ENCODE measurements around the gene HES5. TPM values are rescaled to one million over a fixed set of nuclear protein-coding genes. Genes with fewer than 3 reads are reported as not detected.

HES5 gene
- total RNA-seq, 2 experiments from 2014 or later, result not detected

DNA sequence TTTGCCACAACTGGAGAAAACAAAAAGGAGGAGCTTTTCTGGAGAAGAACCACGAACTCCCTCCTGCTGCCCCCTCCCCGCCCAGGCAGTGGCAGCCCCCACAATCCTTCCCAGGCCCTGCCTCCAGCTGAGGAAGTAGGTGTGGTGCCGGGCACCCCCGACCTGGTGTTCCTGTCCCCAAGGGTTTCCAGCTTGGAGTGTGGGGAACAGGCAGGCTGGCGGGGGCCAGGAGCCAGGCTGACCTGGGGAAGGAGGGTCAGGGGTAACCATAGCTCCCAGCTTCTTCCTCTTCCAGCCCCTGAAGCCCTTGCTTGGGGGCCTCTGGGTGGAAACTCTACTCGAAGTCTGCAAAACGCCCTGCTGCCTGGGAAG, 4.2 kb upstream of the HES5 start:
- POLR2A ChIA-PET, result interaction anchor here (0.8 to 11.3 kb wide), 3 partner anchors 9 to 51 kb away, joined by 3 to 138 read pairs (median 3); no protein-coding TSS in a partner anchor
- intact Hi-C loops (cut with micrococcal nuclease), result no loop called here
- Mint-ChIP-seq H3K4me1 (ENCODE audit: low read depth) (peaks cover 4% of the 10 kb centered on the region), H3K27me3 (peaks cover 11% of the 10 kb centered on the region), H3K4me3 (no peak overlapping the region), H3K27ac (no peak overlapping the region), H3K36me3 (ENCODE audit: low read depth) (no peaks in the 10 kb centered on the region), H3K9me3 (no peaks in the 10 kb centered on the region)
- CTCF ChIA-PET, result interaction anchor here (1.0 kb wide), 1 partner anchor 10 kb away, joined by 3 read pairs; no protein-coding TSS in a partner anchor
- DNase-seq, result no peak
- TF ChIP-seq, protein P1, sequence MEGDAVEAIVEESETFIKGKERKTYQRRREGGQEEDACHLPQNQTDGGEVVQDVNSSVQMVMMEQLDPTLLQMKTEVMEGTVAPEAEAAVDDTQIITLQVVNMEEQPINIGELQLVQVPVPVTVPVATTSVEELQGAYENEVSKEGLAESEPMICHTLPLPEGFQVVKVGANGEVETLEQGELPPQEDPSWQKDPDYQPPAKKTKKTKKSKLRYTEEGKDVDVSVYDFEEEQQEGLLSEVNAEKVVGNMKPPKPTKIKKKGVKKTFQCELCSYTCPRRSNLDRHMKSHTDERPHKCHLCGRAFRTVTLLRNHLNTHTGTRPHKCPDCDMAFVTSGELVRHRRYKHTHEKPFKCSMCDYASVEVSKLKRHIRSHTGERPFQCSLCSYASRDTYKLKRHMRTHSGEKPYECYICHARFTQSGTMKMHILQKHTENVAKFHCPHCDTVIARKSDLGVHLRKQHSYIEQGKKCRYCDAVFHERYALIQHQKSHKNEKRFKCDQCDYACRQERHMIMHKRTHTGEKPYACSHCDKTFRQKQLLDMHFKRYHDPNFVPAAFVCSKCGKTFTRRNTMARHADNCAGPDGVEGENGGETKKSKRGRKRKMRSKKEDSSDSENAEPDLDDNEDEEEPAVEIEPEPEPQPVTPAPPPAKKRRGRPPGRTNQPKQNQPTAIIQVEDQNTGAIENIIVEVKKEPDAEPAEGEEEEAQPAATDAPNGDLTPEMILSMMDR (IDR thresholded peaks at IDR 0.05), result no peak
- no peak for ATAC-seq

DNA sequence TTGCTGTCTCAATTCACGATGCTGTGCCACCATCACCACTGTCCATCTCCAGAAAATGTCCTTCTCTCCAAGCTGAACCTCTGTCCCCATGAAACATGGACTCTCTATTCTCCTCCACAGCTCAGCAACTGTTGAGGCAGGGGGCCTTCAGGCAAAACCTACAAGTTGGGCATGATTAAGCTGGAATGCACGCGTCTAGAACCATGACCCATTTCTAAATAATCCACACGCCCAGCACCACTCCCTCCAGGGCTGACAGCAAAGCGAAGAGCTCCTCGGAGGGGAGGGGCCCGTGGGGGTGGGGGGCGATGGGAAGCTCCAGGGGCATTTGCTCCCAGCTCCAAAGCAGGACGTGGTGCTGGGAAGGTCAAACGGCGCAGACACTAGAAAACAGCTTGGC, 3.3 kb upstream of the HES5 start:
- Mint-ChIP-seq H3K27ac (no peak overlapping the region), H3K9me3 (no peaks in the 10 kb centered on the region), H3K4me1 (ENCODE audit: low read depth) (peaks cover 11% of the 10 kb centered on the region), H3K36me3 (ENCODE audit: low read depth) (no peaks in the 10 kb centered on the region), H3K4me3 (no peak overlapping the region), H3K27me3 (peaks cover 11% of the 10 kb centered on the region)
- CTCF ChIA-PET, result no interaction called here
- intact Hi-C loops (cut with micrococcal nuclease), result no loop called here
- DNase-seq (no peak), ATAC-seq (no peak)
- TF ChIP-seq, protein P1 (IDR thresholded peaks at IDR 0.05), result no peak
- POLR2A ChIA-PET, result interaction anchor here (1.3 to 11.3 kb wide), 2 partner anchors 12 to 52 kb away, joined by 3 to 138 read pairs; no protein-coding TSS in a partner anchor

DNA sequence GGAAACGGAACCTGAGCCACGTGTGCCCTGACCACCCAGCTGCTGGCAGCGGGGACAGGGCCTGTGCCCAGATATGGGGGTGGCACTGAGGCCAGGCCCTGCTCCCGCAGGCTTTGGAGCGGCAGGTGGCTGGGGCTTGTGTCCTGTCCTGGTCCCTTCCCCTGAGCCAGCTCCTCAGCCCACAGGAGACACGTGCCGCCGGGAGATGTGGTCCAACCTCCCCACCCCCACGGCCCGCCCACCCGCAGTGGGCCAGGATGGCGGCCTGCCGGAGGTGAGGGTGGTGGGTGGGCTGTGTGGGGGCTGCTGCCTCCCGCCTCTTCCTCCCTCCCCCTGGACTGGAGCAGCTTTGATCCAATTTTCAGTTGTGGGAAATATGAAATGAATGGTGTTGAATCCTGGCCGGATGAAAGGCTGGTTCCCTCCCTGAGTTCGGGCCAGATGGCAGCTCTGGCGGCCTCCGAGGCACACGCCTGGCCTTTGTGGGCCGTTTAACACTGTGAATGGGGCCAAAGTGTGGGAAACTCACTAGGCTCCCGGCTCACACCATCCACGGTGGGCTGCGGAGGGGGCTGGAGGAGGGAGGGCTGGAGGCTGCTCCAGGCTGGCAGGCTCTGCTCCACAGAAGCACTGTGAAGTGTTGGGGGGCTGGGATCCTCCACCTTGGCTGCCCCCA, 2.6 kb upstream of the HES5 start:
- TF ChIP-seq, protein P1 (IDR thresholded peaks at IDR 0.05), result no peak
- H3K9me3 Mint-ChIP-seq, result no peaks in the 10 kb centered on the region
- ATAC-seq (no peak), DNase-seq (no peak)
- POLR2A ChIA-PET, result interaction anchor here (11.3 kb wide), 1 partner anchor 13 kb away, joined by 138 read pairs; no protein-coding TSS in a partner anchor
- H3K4me3 Mint-ChIP-seq, result no peak overlapping the region
- intact Hi-C loops (cut with micrococcal nuclease), result no loop called here
- H3K27ac Mint-ChIP-seq, result no peak overlapping the region
- no peaks in the 10 kb centered on the region for H3K36me3 Mint-ChIP-seq (ENCODE audit: low read depth)
- peaks cover 11% of the 10 kb centered on the region for H3K27me3 Mint-ChIP-seq
- CTCF ChIA-PET, result no interaction called here
- peaks cover 11% of the 10 kb centered on the region for H3K4me1 Mint-ChIP-seq (ENCODE audit: low read depth)

DNA sequence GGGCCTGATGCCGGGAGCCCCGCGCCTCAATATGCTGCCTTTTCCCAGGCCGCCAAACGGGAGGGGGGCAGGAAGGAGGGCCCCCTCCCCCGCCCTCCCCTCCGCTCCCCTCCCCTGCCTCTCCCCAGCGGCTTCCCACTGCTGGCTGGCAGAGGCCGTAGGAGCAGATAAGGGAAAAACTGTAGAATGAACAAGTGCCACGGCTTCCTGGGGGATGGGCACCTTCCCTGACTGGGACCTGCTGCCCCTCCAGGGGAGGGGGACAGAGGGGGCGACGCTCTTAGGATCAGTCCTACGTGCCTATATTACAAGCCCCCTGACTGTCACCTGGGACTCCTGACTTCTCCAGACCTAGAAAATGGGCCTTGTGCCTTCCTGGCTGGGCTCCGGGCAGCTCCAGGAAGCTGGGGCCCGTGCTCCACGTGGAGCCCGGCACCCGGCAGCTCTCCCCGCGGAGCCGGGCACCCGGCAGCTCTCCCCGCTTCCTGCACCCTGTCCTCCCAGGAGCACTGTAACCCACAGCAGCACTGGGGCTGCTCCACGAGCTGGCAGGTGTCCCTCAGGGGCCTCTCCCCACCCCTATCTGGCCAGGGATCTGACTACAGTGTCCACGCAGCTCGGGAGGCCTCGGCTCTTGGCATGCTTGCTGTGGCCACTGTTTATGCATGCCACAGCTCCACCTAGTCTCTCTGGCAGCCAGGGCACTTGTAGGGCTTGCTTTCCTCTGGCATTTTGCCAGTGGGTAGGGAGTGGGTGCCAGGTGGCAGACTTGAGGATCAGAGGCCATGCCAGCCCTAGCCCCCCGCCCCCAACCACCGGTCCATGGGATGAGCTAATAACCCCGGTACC, 674 bp upstream of the HES5 start:
- TF ChIP-seq, protein P1 (IDR thresholded peaks at IDR 0.05), result no peak
- no peaks in the 10 kb centered on the region for H3K36me3 Mint-ChIP-seq (ENCODE audit: low read depth)
- ChIA-PET CTCF (interaction anchor here (1.0 to 1.8 kb wide), 3 partner anchors 10 to 101 kb away, joined by 3 to 10 read pairs (median 9); no protein-coding TSS in a partner anchor), POLR2A (interaction anchor here (0.8 to 11.3 kb wide), 5 partner anchors 10 to 121 kb away, joined by 3 to 138 read pairs (median 3); partner anchors contain the start of gene TNFRSF14)
- no peaks in the 10 kb centered on the region for H3K9me3 Mint-ChIP-seq
- no peak for ATAC-seq
- H3K27ac Mint-ChIP-seq, result no peak overlapping the region
- no peak for DNase-seq
- intact Hi-C loops (cut with micrococcal nuclease), result no loop called here
- peak overlapping the region; percentile 41 for H3K4me3 Mint-ChIP-seq
- peaks cover 13% of the 10 kb centered on the region for H3K27me3 Mint-ChIP-seq
- peaks cover 19% of the 10 kb centered on the region for H3K4me1 Mint-ChIP-seq (ENCODE audit: low read depth)
